SK-N-SH treated with all-trans-retinoic acid at 6 μM for 48 hours (cell line): ENCODE data around the gene FAM20C.

Experiments
- ARNTL ChIP-seq: fragments of 450-650 bp; formaldehyde crosslinking; IDR thresholded peaks from 2 replicates; pipeline ENCODE4 v1.5.0; 2020; ENCODE audit warnings: low read depth, mild to moderate bottlenecking, moderate library complexity, borderline replicate concordance
- BACH2 ChIP-seq: fragments of 250-450 bp; sonication (Bioruptor Pico); IDR thresholded peaks from 2 replicates; pipeline ENCODE4 v1.9.0; 2021; ENCODE audit warnings: mild to moderate bottlenecking, borderline replicate concordance
- CREB5 ChIP-seq: fragments of 250-450 bp; sonication (Bioruptor Pico); IDR thresholded peaks from 2 replicates; pipeline ENCODE4 v1.5.1; 2020; ENCODE audit warnings: low read depth, mild to moderate bottlenecking, moderate library complexity
- CSRNP3 ChIP-seq: fragments of 250-450 bp; sonication (Bioruptor Pico); IDR thresholded peaks from 2 replicates; pipeline ENCODE4 v1.5.1; 2021; ENCODE audit warnings: mild to moderate bottlenecking, moderate library complexity
- GLIS3 ChIP-seq: fragments of 250-450 bp; sonication (Bioruptor Pico); IDR thresholded peaks from 2 replicates; pipeline ENCODE4 v1.5.0; 2020; ENCODE audit warnings: mild to moderate bottlenecking, moderate library complexity
- OSR1 ChIP-seq: fragments of 250-450 bp; sonication (Bioruptor Pico); IDR thresholded peaks from 2 replicates; pipeline ENCODE4 v1.8.0; 2022; ENCODE audit warnings: moderate library complexity, mild to moderate bottlenecking, inconsistent platforms
- PATZ1 ChIP-seq: fragments of 250-450 bp; sonication (Bioruptor Pico); IDR thresholded peaks from 2 replicates; pipeline ENCODE4 v1.8.0; 2020; ENCODE audit warnings: mild to moderate bottlenecking, moderate library complexity, borderline replicate concordance
- POU6F1 ChIP-seq: fragments of 250-450 bp; sonication (Bioruptor Pico); IDR thresholded peaks from 2 replicates; pipeline ENCODE4 v1.8.0; 2021; ENCODE audit warnings: low read depth, mild to moderate bottlenecking, moderate library complexity, borderline replicate concordance
- PPARA ChIP-seq: fragments of 250-450 bp; sonication (Bioruptor Pico); IDR thresholded peaks from 2 replicates; pipeline ENCODE4 v1.5.0; 2020; ENCODE audit warnings: mild to moderate bottlenecking, borderline replicate concordance
- RARB ChIP-seq: fragments of 250-450 bp; sonication (Bioruptor Pico); IDR thresholded peaks from 2 replicates; pipeline ENCODE4 v1.8.0; 2021; ENCODE audit warnings: mild to moderate bottlenecking, moderate library complexity
- TCF4 ChIP-seq: fragments of 250-450 bp; sonication (Bioruptor Pico); IDR thresholded peaks from 2 replicates; pipeline ENCODE4 v1.8.0; 2021; ENCODE audit warnings: mild to moderate bottlenecking, moderate library complexity, borderline replicate concordance
- TSHZ2 ChIP-seq: fragments of 250-450 bp; sonication (Bioruptor Pico); IDR thresholded peaks from 2 replicates; pipeline ENCODE4 v1.5.0; 2020; ENCODE audit warnings: mild to moderate bottlenecking, moderate library complexity
- ZFP3 ChIP-seq: fragments of 250-450 bp; sonication (Bioruptor Pico); IDR thresholded peaks from 2 replicates; pipeline ENCODE4 v1.5.0; 2020; ENCODE audit warnings: mild to moderate bottlenecking, moderate library complexity
- ZNF565 ChIP-seq: fragments of 450-650 bp; formaldehyde crosslinking; conservative IDR thresholded peaks from 2 replicates; pipeline ENCODE4 v1.5.0; 2020; ENCODE audit warnings: low read depth, mild to moderate bottlenecking, moderate library complexity

- TF ChIP-seq ZFP3 (CRISPR knock-in tag) (no peak), OSR1 (CRISPR knock-in tag) (no peak), CREB5 (no peak), TSHZ2 (CRISPR knock-in tag) (no peak), CSRNP3 (CRISPR knock-in tag) (no peak), PPARA (CRISPR knock-in tag) (no peak), BACH2 (CRISPR knock-in tag) (no peak), PATZ1 (CRISPR knock-in tag) (no peak), GLIS3 (no peak), TCF4 (no peak), ARNTL (CRISPR knock-in tag) (no peak), POU6F1 (CRISPR knock-in tag) (no peak), ZNF565 (no peak), RARB (CRISPR knock-in tag) (no peak)
Observed at GRCh38 chr7:292226-292625, 99.9 kb downstream of the FAM20C start.
